ENCODE results near the gene HPD. TPM values are rescaled to one million over a fixed set of nuclear protein-coding genes. Genes with fewer than 3 reads are reported as not detected.

HPD gene
- total RNA-seq, 1 donor from 2014 or later: not detected

DNA sequence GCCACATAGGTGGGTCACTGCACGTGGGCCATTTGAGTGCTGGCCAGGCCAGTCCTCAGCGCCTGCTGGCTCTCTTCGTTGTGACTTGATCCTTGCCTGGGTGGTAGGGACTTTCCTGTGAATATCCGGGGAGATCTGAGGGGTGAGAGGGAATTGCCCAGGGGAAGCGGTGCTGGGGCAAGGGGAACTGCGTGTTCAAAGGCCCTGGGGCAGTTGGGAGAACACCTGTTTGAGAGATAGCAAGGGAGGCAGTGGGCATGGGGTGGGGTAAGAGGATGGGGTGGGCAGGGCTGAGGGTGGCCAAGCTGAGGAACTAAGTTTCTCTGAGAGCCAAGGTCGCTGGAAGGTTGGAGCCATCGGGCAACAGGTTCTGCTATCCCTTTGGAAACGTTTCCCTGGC is 29.8 kb downstream of the HPD start:
- no peak for DNase-seq (ENCODE audit: low read depth in 2 of 2)

DNA sequence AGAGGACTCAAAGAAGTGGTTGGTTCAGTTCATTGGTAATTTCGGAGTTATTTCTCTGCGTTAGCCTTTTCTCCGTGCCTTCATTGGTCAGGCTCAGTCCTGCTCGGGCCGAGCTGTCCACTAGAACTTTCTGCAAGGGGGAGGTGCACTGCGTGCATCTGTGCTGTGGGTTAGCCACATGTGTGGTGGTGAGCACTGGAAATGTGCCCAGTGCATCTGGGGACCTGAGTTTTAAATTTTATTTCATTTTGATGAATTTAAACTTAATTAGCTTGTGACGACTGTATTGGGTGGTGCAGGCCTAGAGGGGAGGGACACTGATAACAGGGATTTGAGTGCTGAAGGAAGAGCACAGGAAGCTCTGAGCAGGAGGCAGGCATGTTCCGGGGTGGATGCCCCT is 30.4 kb downstream of the HPD start:
- no peak for DNase-seq (ENCODE audit: low read depth in 2 of 2)

GRCh38 chr12:121827351-121828099 is 31.1 kb downstream of the HPD start:
- no peak for DNase-seq (ENCODE audit: low read depth in 2 of 2)

DNA sequence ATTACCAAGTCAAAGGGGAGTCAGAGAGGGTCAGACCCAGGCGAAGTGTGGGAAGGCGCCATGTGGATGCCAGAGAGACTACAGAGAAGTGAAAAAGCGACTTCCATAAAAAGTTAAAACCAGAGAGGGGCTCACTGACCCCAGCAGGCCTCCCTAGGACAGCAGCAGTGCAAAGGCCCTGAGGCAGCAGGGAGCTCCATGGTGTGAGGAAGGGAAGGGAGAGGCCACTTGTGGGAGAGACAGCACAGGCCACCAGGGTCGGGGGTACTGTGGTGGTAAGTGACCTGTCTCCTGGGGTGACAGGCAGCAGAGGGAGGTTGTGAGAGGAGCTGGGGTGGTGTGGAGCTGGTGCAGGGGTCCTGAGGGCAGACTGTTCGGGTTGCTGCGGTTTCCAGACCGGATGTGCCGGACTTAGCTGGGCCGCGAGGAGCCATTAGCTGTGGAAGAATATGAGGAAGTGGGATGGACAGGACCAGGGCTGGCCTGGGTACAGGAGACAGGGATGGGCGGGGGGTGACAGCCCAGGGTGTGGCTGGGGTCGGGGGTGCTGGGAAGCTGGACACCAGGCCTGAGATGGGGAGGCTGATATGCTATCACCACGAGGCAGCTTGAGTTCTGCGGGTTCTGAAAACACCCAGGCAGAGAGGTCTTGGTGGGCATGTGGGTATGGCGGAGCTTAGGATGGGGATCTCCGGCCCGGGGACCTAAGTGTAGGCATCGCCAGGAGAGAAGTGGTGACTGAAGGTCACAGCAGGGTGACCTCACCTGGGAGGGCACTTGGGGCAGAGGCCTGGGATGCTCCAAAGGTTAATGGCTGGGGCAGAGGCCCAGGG is 32.1 kb downstream of the HPD start:
- DNase-seq (ENCODE audit: low read depth in 2 of 2): no peak

- no peak for DNase-seq (ENCODE audit: low read depth in 2 of 2)
These were observed 33.6 kb downstream of the HPD start for GRCh38 chr12:121825041-121825523.

GRCh38 chr12:121823727-121824115 is 34.9 kb downstream of the HPD start:
- DNase-seq (ENCODE audit: low read depth in 2 of 2): no peak

DNA sequence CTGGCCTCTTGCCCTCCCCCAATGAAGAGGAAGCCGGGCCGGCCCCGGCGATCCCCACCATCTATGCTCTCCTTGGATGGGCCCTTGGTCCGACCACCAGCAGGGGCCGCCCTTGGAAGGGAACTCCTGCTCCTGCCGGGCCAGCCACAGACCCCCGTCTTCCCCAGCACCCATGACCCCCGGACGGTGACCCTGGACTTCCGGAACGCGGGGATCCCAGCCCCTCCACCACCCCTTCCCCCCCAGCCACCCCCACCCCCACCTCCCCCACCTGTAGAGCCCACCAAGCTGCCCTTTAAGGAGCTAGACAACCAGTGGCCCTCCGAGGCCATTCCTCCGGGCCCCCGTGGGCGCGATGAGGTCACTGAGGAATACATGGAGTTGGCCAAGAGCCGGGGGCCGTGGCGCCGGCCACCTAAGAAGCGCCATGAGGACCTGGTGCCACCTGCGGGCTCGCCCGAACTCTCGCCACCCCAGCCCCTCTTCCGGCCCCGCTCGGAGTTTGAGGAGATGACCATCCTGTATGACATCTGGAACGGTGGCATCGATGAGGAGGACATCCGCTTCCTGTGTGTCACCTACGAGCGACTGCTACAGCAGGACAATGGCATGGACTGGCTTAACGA is 35.4 kb downstream of the HPD start:
- no peak for DNase-seq (ENCODE audit: low read depth in 2 of 2)

DNA sequence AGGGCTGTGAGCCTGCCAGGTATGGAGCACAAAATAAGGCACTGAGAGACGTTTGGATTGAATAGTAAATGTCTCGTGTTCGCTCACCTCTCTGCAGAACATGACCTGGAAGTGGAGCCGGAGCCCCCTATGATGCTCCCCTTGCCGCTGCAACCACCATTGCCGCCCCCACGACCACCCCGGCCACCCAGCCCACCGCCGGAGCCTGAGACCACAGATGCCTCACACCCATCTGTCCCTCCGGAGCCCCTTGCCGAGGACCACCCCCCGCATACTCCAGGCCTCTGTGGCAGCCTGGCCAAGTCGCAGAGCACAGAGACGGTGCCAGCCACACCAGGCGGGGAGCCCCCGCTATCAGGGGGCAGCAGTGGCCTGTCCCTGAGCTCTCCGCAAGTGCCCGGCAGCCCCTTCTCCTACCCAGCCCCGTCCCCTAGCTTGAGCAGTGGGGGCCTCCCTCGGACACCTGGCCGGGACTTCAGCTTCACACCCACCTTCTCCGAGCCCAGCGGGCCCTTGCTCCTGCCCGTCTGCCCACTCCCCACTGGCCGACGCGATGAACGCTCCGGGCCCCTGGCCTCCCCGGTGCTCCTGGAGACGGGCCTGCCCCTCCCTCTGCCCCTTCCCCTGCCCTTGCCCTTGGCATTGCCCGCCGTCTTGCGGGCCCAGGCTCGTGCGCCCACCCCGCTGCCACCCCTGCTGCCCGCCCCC is 36.1 kb downstream of the HPD start:
- no peak for DNase-seq (ENCODE audit: low read depth in 2 of 2)

DNA sequence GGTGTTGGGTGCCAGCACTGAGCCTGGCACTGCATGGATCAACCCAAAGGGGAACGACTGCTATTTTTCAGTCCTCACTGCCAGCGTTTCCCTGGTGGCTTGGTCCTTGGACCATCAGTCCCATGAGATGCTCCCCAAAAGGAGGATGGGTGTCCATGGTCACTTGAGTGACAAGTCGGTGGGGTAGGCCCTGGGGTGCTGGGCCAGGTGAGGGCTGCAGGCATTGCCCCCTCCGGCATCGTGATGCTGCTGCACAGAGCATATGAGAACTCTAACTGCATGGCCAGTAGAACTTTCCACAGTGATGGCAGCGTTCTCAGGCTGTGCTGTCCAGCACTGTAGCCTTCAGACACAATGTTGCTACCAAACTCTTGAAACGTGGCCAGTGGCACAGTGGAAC is 38.6 kb downstream of the HPD start:
- DNase-seq (ENCODE audit: low read depth in 2 of 2): no peak

DNA sequence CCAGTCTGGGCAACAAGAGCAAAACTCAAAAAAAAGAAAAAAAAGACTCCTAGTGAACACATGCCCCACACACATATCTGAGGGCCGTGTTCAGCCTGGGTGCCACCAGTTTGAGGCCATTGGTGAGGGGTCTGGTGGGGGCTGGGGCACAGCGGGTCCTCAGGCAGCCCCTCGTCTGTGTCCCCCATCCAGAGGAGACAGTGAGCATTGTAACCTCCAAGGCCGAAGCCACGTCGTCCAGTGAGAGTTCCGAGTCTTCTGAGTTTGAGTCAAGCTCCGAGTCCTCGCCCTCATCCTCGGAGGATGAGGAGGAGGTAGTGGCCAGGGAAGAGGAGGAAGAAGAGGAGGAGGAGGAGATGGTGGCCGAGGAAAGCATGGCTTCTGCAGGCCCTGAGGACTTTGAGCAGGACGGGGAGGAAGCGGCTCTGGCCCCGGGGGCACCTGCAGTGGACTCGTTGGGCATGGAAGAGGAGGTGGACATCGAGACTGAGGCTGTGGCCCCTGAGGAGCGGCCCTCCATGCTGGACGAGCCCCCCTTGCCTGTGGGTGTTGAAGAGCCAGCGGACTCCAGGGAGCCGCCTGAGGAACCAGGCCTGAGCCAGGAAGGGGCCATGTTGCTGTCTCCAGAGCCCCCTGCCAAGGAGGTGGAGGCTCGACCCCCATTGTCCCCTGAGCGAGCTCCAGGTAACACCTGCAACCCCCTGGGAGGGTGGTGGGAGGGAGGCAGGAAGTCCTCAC is 39.3 kb downstream of the HPD start:
- DNase-seq (ENCODE audit: low read depth in 2 of 2): no peak

- no peak for DNase-seq (ENCODE audit: low read depth in 2 of 2)
These were observed 41.0 kb downstream of the HPD start for GRCh38 chr12:121817648-121818043.

DNA sequence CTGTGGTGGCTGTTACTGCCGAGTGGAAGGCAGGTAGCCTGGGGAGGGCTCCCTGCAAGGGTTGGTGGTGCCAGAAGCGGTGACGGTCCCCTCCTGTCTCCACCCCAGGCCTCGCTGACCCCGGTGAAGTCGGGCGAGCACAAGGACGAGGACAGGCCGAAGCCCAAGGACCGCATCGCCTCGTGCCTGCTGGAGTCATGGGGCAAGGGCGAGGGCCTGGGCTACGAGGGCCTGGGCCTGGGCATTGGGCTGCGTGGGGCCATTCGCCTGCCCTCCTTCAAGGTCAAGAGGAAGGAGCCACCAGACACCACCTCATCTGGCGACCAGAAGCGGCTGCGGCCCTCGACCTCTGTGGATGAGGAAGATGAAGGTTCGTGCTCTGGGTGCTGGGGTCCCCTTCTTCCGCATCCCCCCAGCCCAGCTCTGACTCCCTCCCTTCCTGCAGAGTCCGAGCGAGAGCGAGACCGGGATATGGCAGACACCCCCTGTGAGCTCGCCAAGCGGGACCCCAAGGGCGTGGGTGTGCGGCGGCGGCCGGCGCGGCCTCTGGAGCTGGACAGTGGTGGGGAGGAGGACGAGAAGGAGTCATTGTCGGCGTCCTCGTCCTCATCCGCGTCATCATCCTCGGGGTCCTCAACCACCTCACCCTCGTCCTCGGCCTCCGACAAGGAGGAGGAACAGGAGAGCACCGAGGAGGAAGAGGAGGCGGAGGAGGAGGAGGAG is 41.6 kb downstream of the HPD start:
- no peak for DNase-seq (ENCODE audit: low read depth in 2 of 2)

DNA sequence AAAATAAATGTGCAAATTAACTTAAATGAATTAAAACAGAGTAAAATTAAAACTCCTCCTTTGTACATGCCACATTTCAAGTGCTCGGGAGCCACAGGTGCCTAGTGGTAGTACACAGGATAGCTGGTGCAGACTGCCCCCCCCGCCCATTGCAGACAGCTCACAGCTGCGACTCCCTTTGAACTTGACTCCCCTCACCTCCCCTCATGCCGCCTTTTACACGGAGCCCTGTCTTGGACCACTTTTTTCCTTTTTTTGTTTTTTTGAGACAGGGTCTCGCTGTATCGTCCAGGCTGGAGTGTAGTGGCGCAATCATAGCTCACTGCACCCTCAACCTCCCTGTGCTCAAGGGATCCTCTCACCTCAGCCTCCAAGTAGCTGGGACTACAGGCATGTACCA is 43.4 kb downstream of the HPD start:
- DNase-seq (ENCODE audit: low read depth in 2 of 2): no peak

DNA sequence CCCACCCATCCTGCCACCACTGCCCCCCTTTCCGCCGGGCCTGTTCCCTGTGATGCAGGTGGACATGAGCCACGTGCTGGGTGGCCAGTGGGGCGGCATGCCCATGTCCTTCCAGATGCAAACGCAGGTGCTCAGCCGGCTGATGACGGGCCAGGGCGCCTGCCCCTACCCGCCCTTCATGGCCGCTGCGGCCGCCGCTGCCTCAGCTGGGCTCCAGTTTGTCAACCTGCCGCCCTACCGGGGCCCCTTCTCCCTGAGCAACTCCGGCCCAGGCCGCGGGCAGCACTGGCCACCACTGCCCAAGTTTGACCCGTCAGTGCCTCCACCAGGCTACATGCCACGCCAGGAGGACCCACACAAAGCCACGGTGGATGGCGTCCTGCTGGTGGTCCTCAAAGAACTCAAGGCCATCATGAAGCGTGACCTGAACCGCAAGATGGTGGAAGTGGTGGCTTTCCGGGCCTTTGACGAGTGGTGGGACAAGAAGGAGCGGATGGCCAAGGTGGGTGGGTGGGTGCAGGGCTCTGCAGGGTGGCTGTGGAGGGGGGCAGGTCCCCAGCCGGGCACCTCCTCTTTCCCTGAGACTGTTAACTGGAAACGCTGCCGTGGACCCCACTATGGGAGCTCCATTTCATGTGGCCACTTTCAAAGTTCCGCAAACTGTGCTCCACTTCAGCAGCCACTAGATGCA is 44.1 kb downstream of the HPD start:
- no peak for DNase-seq (ENCODE audit: low read depth in 2 of 2)

- DNase-seq (ENCODE audit: low read depth in 2 of 2): no peak
These were observed 44.7 kb downstream of the HPD start for GRCh38 chr12:121813951-121814350.

- peak in 1 of 2 donors; percentile 24 for DNase-seq (ENCODE audit: low read depth in 2 of 2)
These were observed 45.5 kb downstream of the HPD start for GRCh38 chr12:121812921-121813896.

- DNase-seq (ENCODE audit: low read depth in 2 of 2): peak in 1 of 2 donors; percentile 75
These were observed 46.3 kb downstream of the HPD start for GRCh38 chr12:121812320-121812871.
